B cell (primary cell): ENCODE data around the gene TSHR.

ENCODE experiments used
- EZH2 ChIP-seq: IDR thresholded peaks from 2 replicates; pipeline ENCODE4 v1.6.1; 2012; ENCODE audit warnings: borderline replicate concordance, low read depth, mild to moderate bottlenecking, moderate library complexity, low read length; ENCODE audit not compliant: insufficient read depth, poor library complexity, severe bottlenecking
- TF ChIP-seq, protein P1 (sequence below): fragments of 200-600 bp; IDR thresholded peaks from one replicate; pipeline ENCODE4 v1.8.0; 2022; ENCODE audit warnings: antibody characterized with exemption, mild to moderate bottlenecking

GRCh38 chr14:80959496-80959895, 4.1 kb downstream of the TSHR start:
- TF ChIP-seq, protein P1, sequence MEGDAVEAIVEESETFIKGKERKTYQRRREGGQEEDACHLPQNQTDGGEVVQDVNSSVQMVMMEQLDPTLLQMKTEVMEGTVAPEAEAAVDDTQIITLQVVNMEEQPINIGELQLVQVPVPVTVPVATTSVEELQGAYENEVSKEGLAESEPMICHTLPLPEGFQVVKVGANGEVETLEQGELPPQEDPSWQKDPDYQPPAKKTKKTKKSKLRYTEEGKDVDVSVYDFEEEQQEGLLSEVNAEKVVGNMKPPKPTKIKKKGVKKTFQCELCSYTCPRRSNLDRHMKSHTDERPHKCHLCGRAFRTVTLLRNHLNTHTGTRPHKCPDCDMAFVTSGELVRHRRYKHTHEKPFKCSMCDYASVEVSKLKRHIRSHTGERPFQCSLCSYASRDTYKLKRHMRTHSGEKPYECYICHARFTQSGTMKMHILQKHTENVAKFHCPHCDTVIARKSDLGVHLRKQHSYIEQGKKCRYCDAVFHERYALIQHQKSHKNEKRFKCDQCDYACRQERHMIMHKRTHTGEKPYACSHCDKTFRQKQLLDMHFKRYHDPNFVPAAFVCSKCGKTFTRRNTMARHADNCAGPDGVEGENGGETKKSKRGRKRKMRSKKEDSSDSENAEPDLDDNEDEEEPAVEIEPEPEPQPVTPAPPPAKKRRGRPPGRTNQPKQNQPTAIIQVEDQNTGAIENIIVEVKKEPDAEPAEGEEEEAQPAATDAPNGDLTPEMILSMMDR = no peak
- TF ChIP-seq EZH2 = no peak
